HEK293T (cell line): ENCODE measurements around the gene PAK6.

ENCODE experiments used
- FOXK2 ChIP-seq: fragments of 450-650 bp; IDR thresholded peaks from 2 replicates; pipeline ENCODE4 v1.6.1; 2016; ENCODE audit warnings: mild to moderate bottlenecking
- L3MBTL2 ChIP-seq: fragments of 450-650 bp; conservative IDR thresholded peaks from 2 replicates; pipeline ENCODE4 v1.6.1; 2016; ENCODE audit warnings: mild to moderate bottlenecking

- TF ChIP-seq L3MBTL2 (no peak), FOXK2 (no peak)
These were observed 6.2 kb downstream of the PAK6 start for GRCh38 chr15:40244961-40245523.
